ENCODE data around the gene PXDN.

DNA sequence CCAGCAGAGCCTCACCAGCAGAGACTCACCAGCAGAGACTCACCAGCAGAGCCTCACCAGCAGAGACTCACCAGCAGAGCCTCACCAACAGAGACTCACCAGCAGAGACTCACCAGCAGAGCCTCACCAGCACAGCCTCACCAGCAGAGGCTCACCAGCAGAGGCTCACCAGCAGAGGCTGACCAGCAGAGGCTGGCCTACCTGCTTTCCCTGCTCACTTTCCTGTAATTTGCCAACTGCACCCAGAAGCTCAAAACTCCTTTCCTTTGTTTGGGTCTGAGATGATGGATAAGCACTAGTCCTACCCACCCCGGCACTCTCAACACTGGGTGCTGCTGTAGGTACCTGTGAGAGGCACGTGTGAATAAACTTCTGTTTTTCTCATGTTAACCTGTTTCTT is 36.4 kb upstream of the PXDN start:
- TF ChIP-seq EZH2phosphoT487 (IDR thresholded peaks at IDR 0.05; ENCODE audit: borderline replicate concordance) = no peak
- TF ChIP-seq, protein P1, sequence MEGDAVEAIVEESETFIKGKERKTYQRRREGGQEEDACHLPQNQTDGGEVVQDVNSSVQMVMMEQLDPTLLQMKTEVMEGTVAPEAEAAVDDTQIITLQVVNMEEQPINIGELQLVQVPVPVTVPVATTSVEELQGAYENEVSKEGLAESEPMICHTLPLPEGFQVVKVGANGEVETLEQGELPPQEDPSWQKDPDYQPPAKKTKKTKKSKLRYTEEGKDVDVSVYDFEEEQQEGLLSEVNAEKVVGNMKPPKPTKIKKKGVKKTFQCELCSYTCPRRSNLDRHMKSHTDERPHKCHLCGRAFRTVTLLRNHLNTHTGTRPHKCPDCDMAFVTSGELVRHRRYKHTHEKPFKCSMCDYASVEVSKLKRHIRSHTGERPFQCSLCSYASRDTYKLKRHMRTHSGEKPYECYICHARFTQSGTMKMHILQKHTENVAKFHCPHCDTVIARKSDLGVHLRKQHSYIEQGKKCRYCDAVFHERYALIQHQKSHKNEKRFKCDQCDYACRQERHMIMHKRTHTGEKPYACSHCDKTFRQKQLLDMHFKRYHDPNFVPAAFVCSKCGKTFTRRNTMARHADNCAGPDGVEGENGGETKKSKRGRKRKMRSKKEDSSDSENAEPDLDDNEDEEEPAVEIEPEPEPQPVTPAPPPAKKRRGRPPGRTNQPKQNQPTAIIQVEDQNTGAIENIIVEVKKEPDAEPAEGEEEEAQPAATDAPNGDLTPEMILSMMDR (conservative IDR thresholded peaks at IDR 0.05; ENCODE audit: low read length) = no peak

All from Loucy (cell line).